Occipital lobe (tissue), 2 donors: ENCODE data around the gene ARID5B. TPM values are rescaled to one million over a fixed set of nuclear protein-coding genes. Genes with fewer than 3 reads are reported as not detected.
"Not testable (repeated sequence)": the region's sequence is repeated elsewhere in the genome, so short reads cannot be mapped to it uniquely, and the experiment has no call there.

Source experiments
- DNase-seq: peaks from one replicate; lab custom pipeline; 2025; lab: John Stamatoyannopoulos, UW
- total RNA-seq: library from RNA; depleted of rRNA; stranded (reverse); fragments of >200 nt; gene quantifications from one replicate; pipeline ENCODE4 v1.2.3, GENCODE V29; 2014

Gene ARID5B, protein sequence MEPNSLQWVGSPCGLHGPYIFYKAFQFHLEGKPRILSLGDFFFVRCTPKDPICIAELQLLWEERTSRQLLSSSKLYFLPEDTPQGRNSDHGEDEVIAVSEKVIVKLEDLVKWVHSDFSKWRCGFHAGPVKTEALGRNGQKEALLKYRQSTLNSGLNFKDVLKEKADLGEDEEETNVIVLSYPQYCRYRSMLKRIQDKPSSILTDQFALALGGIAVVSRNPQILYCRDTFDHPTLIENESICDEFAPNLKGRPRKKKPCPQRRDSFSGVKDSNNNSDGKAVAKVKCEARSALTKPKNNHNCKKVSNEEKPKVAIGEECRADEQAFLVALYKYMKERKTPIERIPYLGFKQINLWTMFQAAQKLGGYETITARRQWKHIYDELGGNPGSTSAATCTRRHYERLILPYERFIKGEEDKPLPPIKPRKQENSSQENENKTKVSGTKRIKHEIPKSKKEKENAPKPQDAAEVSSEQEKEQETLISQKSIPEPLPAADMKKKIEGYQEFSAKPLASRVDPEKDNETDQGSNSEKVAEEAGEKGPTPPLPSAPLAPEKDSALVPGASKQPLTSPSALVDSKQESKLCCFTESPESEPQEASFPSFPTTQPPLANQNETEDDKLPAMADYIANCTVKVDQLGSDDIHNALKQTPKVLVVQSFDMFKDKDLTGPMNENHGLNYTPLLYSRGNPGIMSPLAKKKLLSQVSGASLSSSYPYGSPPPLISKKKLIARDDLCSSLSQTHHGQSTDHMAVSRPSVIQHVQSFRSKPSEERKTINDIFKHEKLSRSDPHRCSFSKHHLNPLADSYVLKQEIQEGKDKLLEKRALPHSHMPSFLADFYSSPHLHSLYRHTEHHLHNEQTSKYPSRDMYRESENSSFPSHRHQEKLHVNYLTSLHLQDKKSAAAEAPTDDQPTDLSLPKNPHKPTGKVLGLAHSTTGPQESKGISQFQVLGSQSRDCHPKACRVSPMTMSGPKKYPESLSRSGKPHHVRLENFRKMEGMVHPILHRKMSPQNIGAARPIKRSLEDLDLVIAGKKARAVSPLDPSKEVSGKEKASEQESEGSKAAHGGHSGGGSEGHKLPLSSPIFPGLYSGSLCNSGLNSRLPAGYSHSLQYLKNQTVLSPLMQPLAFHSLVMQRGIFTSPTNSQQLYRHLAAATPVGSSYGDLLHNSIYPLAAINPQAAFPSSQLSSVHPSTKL
- 27.6 TPM for total RNA-seq

DNA sequence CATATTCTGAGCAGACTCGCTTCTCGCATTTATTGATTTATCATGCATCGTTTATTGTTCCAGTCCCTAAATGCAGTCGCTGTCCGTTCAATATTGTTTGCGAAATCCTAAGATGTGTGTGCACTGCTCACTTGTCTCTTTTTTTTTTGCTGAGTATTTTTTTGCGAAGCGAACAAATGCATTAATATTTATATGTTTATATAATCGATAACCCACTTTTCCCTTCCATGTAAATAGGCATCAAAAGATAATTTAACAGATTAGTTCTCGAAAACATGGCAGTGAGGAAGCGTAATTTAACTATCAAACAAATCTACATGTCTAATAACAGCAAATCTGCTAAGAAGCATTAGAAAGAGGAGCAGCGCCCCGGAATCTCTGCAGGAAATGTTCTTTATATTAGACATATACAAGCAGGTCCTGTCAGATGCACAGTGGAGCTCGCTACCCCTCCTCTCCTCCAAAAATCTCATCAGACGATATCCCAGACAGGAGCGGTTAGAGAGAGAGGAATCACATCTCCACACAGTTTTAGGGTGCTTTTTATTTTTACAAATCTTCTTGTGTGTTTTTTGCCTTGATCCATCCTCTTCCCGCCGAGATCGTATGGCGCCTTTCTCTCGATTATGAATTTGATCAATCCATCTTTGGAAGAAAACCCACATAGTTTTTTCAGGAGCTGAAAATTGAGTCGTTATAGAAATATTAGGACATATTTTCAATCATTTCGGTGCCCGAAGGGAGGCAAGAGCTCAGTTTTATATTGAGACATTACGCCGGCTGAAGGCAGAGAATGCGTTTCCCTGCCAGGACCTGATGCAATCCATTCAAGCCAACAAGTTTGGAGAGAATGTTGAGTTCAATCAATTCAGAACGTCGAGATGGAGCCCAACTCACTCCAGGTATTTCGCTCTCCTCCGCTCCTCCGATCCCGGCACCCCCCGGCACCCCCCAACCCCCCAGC lies at the start of gene ARID5B:
Gene ARID5B, plus strand, starts transcription at position 871 of the 964 bp plus-strand sequence. Its CDS starts 11 bp downstream, at position 882.
- peak; percentile 19 for DNase-seq

DNA sequence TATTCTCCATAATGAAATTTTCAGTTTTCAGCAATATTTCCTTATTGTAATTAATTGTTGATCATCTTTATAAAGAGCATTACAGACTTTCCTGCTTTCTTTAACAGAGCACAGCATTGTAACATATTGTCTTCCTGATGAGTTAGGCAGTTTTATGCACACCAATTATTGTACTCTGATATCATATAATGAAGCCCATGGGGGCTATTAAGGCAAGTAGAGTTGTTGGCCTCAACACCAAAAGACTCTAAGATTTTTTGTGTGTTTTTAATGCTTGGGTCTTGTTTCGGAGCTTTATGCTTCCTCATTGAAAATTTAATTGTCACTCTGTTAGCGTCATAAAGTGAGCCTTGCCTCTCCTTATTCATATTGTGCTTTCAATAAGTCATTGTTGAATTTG lies 49.2 kb upstream of the ARID5B start:
- DNase-seq = no peak

DNA sequence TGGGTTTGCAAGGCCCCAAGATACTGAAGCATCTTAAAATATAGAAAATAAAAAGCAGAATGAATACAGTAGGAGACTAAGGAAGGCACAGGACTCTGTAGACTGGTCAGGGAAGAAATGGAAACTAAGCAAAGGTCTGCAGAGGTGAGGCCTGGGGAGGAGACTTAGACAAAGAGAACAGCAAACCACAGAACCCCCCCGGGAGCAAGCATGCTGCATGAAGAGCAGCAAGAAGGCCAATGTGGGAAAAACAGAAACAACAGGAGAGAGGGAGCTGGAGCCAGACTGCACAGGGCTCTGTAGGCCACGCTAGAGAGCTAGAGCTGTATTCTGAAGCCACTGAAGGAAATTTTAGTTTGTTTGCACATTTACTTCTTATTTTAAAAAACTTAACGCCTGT lies 45.7 kb upstream of the ARID5B start:
- no peak for DNase-seq

DNA sequence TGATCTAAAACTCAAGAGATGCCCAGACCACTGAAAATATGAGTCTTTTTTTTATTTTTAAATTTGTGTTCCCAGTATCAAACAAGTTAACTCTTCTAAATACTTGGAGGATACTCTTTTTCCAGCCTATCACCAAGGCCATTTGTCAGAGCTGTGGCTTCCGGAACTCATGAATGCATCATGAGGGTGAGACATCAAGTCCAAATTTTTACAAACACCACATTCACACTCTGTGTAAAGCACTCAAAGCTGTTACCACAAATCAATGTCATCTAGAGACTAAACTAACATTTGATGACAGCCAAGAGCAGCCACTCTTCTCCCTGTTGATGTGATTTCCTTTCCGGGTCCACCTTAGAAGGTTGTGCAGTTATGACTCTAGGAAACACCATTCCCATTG lies 43.8 kb upstream of the ARID5B start:
- no peak for DNase-seq

DNA sequence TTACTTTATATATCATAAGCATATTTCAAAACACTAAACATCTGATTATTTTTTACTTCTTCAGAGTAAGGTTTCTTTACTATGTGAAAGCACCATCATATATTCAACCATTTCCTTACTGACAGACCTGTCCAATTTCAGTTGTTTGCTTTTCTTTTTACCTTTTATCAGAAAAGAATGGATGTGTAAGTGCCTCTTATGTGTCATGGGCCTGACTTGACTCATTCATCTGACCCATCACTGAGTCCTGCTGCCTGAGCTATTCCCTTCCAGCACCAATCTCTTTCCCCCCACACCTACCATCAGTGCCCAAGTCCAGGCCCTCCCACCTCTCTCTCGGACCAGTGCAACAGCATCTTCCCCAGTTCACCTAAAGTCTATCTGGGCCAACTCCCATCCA lies 41.7 kb upstream of the ARID5B start:
- no peak for DNase-seq

DNA sequence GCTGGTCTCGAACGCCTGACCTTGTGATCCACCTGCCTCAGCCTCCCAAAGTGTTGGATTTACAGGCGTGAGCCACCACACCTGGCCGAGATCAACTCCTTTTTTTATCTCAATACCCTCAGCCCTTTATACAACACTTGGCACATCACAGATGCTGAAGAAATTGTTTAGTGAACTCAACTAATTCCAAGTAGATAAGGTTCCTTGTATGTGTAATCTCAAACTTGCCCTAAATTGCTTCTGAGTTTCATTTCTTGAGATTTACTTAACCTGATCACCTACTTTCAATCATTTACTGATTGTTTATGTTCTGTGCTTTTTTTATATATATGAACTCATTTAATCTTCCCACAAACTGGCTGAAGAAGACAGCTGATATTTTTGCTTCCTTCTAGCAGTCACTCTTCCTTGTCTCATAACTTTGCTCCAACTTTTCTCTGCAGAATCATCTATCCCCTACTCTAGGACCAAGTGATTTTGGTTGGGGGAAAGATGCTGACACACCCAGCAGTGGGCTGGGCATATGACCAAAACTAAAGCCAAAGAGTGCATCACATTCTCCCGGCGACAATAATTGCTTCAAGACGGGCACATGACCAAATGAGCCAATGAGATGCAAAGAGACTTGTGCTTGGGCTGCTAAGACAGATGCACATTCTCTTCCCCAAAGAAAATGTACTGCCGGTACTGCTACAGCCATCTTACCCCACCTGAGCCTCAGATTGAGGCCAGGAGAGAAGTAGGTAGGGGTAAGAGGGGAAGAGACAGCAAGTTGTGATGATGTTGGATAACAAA lies 40.3 kb upstream of the ARID5B start:
- no peak for DNase-seq

DNA sequence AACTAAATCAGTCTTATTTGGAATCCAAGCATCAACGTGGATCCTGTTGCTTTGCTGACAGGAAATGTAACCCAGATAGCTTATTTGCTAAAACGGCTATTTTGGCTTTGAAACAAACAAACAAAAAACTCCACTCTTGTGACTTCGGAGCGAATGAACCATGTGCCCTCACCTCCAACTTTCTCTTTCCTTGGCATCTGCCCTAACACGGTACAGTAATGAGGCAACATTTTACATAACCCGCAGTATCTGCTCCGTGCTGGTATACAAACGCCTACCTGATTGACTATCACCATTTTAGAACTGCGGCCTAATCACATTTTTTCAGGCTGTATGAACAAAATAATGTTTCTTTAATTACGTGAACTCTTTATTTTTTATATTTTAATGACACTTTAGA lies 37.5 kb upstream of the ARID5B start:
- DNase-seq = no peak

DNA sequence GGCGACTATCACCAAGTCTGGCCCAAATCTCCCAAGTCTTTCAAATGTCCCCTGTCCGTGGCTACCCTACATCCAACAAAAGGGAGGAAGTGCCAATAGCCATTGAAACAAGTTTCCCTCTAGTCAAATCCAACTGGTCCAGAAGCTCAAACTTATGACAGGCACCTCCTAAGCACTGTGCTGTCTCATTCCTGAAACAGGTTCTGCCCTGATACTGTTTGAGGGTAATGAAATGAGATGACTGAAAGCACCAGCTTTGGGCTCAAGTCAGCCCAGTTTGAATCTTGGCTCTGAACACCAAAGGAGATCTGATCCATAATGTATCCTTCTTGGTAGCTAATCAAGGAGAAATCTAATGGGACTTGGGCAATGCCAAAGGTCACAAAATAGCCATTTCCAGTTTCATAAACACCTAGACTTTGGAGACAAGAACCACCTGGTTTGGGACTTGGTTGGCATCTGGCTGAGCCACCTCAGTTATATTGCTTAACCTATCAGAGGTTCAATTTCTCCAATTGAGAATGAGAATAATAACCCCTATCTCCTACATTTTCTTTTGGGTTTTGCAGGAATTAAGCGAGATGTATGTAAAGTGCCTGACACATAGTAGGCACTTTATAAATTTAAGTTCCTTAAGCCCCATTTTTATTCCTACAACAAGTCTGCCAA lies 34.7 kb upstream of the ARID5B start:
- DNase-seq = no peak

DNA sequence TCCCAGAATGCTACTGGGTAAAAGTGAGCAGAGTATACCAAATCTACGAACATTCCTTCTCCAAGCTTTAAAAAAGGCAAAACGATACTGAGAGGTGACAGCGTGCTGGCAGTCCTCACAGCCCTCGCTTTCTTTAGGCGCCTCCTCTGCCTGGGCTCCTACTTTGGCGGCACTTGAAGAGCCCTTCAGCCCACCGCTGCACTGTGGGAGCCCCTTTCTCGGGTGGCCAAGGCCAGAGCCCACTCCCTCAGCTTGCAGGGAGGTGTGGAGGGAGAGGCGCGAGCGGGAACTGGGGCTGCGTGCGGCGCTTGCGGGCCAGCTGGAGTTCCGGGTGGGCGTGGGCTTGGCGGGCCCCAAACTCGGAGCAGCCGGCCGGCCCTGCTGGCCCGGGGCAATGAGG lies 34.1 kb upstream of the ARID5B start:
- not testable (repeated sequence) for DNase-seq

DNA sequence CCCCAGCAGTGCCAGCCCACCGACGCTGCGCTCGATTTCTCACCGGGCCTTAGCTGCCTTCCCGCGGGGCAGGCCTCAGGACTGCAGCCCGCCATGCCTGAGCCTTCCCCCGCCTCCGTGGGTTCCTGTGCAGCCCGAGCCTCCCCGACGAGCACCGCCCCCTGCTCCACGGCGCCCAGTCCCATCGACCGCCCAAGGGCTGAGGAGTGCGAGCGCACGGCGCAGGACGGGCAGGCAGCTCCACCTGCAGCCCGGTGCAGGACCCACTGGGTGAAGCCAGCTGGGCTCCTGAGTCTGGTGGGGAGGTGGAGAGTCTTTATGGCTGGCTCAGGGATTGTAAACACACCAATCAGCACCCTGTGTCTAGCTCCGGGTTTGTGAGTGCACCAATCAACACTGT lies 33.7 kb upstream of the ARID5B start:
- not testable (repeated sequence) for DNase-seq

DNA sequence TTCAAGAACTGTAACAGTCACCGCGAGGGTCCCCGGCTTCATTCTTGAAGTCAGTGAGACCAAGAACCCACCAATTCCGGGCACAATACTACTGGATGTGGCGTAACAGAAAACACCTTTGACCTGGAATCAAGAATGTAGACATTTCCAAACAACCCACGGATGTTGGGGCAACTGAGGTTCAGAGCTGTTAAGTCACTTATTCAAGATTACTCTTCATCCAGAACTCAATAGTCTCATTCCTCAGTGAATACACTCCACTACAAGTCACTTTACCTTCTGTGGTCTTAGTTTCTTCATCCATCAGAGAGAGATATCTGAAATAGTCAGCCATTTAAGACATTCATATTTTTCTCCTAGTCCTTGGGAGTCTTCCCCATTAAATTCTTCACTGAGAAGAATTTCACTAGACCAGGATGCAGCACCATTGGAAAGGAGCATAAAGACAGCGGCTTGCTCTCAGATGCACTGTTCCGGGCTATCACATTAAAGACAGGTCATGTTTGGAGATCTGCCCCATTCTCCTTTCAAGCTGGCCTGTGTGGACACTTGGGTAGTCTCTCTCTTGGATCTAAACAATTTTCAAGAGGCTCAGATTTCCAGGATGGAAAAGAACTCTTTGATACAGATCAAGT lies 32.3 kb upstream of the ARID5B start:
- DNase-seq = no peak

DNA sequence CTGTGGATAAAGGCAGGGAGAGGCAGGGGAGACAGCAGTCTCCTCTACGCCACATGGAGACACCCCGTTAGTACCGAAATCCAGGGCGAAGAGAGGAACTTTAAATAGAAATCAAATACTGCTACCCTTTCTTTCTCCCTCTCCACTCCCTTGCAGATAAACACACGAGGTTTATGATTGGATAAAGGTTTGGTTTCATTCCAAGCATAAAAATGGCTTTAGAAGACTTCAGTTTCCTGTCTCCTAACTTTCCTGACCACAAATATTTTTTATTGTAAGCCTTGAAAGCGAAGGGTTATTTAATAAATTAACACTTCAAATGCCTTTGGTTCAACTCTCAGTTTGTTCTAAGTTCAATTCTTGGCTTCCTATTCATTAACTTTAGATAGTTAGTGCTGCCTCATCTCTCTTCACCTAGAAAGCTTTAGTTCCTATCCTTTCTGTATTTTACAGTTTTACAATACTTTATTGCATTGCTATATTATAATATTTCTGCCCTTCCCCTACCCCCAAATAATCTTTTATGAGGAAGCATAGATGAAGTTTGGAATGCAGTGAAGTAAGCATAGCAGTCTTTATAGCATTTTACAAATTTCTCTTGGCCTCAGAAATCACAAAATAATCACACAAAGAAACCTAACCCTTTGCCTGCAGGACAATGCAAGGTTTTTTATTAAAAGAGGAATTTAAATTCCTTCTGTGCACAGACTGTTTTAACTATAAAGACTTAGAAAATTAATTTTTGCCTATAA lies 31.5 kb upstream of the ARID5B start:
- no peak for DNase-seq

DNA sequence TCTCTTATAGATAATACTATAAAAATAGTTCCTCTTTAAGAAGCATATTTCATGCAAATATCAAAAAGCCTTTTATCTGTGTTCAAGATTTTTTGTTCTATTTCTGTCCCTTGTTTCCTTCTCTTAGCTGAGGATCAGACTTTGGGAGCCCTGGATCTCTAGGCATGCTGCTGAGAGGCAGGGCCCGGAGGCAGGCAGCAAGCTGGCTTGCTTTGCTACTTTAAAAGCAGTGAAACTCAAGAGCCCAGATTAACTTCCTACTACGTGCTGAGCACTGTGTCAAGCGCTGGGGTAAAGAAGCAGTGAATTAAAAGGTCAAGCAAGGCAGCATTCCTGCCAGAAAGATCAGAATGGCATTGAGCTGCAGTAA lies 31.0 kb upstream of the ARID5B start:
- no peak for DNase-seq

DNA sequence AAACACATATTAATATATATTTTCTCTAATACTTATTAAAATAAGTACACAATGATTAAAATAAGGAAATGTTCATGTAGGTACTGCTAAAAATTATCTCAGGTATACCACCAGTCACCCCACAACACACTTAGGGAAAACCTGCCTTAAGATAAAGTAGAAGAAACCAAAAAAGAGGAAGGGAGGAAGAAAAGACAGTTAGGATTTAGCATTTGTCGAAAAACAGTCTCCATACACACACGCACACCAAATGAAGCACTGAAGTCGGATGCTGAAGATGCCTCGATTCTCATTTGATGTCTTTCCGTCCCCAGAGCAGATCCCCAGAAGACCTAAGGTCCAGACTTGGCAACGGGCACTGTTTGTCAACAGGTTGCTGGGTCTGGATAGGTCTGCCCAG lies 30.0 kb upstream of the ARID5B start:
- no peak for DNase-seq

DNA sequence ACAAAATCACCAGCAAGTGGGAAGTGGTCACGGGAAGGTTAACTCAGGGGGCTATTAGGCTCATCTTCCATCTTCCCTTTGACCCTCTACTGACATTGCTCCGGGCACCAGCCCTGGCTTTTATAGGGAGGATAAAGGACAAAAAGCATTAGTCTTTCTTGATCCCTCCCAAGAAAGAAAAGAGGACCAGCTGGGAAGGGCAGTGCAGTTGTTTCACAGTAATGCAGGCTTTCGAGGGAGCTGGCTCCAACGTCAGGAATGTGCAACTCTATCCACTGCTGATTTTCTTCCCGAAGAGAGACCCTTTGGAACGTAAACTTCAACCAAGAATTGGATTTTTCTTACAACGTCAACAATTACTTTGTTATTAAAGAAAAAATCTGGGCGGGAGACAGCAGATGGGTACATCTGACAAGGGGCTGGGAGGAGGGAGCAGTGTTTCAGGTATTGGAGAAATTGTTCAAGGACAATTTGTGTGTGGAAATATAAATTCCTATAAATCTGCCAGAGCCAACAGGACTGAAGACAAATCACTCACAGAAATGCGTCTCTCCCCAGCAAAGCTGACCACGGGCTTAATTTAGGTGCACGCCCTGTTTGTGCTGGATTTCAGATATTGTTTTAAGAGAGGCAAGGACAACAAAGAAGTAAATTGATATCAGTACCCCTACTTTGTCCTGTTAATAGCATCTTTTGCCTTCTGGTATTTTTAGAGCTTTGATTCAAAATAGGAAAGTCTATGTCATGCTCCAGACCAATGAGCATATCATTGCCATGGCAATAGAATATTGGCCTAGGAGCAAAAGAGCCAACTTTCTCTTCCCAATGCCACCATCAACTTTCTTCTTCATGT lies 23.4 kb upstream of the ARID5B start:
- DNase-seq = no peak

DNA sequence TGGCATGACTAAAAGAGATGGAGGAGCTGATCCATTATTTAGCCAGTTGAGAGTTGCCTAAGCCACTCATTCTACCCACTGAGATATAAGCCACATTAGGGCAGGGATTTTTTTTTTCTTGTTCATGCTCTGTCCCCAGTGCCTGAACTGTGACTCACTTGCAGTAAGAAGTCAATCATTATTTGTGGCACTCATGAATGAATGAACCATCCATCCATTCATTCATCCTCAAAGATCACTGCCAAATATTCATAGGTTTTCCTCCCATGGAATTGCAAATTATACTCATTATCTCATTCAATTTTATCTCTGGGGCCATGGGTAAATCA lies 22.8 kb upstream of the ARID5B start:
- DNase-seq = no peak

DNA sequence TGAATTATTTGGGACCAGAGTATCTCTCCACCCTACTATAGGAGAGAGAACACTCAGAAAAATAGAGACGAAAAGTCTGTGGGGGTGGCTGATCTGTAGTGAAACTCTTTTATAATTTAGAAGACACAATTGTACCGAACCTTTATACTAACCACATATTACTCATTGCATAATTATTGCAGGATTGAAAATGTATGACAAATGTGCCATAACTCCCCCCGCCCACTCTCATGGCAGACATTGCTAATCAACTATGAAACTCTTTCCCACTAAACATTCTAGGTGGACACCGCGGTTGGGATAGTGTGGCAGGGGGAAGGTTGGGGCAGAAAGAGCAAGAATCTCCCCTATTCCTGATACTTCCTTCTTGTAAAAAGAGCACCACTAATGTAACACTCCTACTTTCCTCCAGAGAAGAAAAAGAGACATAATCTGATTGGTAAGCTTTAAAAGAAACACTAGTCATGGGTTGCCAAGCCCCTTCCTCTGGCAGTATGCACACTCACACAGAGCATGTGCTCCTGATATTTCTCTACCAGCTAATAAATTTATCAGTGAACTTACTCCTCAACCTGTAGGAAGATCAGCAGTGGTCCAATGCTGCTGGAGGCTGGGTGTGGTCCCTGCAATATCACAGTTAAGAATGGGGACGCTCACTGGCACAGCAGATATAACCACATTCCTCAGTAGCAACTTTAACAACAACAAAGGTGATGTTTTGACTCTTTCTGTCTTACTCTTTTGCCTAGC lies 18.7 kb upstream of the ARID5B start:
- DNase-seq = no peak
